Neural progenitor cell (in vitro differentiated cells): ENCODE measurements around the gene ERC2. TPM values are rescaled to one million over a fixed set of nuclear protein-coding genes. Genes with fewer than 3 reads are reported as not detected.

Source experiments
- DNase-seq: peaks from one replicate; pipeline ENCODE4 v3.0.0-alpha.2; 2016; ENCODE audit warnings: low spot score
- H2AFZ ChIP-seq: fragments of 200-600 bp; sonication (generic); replicated peaks from 2 replicates; pipeline ENCODE4 v1.6.1; 2016; ENCODE audit warnings: antibody characterized with exemption
- H3F3A ChIP-seq: fragments of 200-600 bp; sonication (generic); 2 replicates; pipeline ENCODE4 v1.6.1; 2016; ENCODE audit warnings: antibody characterized with exemption, low read depth
- H3K27ac ChIP-seq: fragments of 200-600 bp; sonication (generic); 2 replicates; pipeline ENCODE4 v1.5.1; 2016; ENCODE audit warnings: mild to moderate bottlenecking
- H3K27me3 ChIP-seq: fragments of 200-600 bp; sonication (generic); 2 replicates; pipeline ENCODE4 v1.6.1; 2016; ENCODE audit warnings: mild to moderate bottlenecking, moderate library complexity
- H3K36me3 ChIP-seq: fragments of 200-600 bp; sonication (generic); 2 replicates; pipeline ENCODE4 v1.5.1; 2016
- H3K4me1 ChIP-seq: fragments of 200-600 bp; sonication (generic); 2 replicates; pipeline ENCODE4 v1.6.1; 2016; ENCODE audit warnings: mixed run types
- H3K4me2 ChIP-seq: fragments of 200-600 bp; sonication (generic); 2 replicates; pipeline ENCODE4 v1.6.1; 2016
- H3K4me3 ChIP-seq: fragments of 200-600 bp; sonication (generic); 2 replicates; pipeline ENCODE4 v1.5.1; 2016
- H3K79me2 ChIP-seq: fragments of 200-600 bp; sonication (generic); 2 replicates; pipeline ENCODE4 v1.6.1; 2016; ENCODE audit warnings: low read depth
- H3K9ac ChIP-seq: fragments of 200-600 bp; sonication (generic); 2 replicates; pipeline ENCODE4 v1.6.1; 2016
- H3K9me3 ChIP-seq: fragments of 200-600 bp; sonication (generic); 2 replicates; pipeline ENCODE4 v1.5.1; 2016; ENCODE audit warnings: low read depth
- H4K20me1 ChIP-seq: fragments of 200-600 bp; sonication (generic); 2 replicates; pipeline ENCODE4 v1.6.1; 2016; ENCODE audit warnings: low read depth
- H3K27ac Mint-ChIP-seq: 3 replicates; pipeline ENCODE4 v1.8.0; 2021; ENCODE audit warnings: mixed read lengths
- H3K27me3 Mint-ChIP-seq: 2 replicates; pipeline ENCODE4 v1.8.0; 2022; ENCODE audit warnings: low read depth, mild to moderate bottlenecking, inconsistent platforms, moderate library complexity, mixed read lengths; ENCODE audit not compliant: insufficient read depth
- H3K36me3 Mint-ChIP-seq: 3 replicates; pipeline ENCODE4 v1.8.0; 2021; ENCODE audit warnings: mixed read lengths
- H3K4me1 Mint-ChIP-seq: 3 replicates; pipeline ENCODE4 v1.8.0; 2021; ENCODE audit warnings: mixed read lengths
- H3K4me3 Mint-ChIP-seq: 3 replicates; pipeline ENCODE4 v1.8.0; 2021; ENCODE audit warnings: mild to moderate bottlenecking, moderate library complexity, mixed read lengths
- H3K9me3 Mint-ChIP-seq: 3 replicates; pipeline ENCODE4 v1.8.0; 2020; ENCODE audit warnings: mixed read lengths
- CTCF ChIP-seq: fragments of 200-600 bp; sonication (generic); IDR thresholded peaks from 2 replicates; pipeline ENCODE4 v1.5.1; 2017; ENCODE audit warnings: antibody characterized with exemption, mild to moderate bottlenecking
- EZH2 ChIP-seq: fragments of 200-600 bp; sonication (generic); IDR thresholded peaks from 2 replicates; pipeline ENCODE4 v1.6.1; 2017; ENCODE audit warnings: antibody characterized with exemption, mild to moderate bottlenecking, moderate library complexity
- EZH2phosphoT487 ChIP-seq: fragments of 200-600 bp; sonication (generic); IDR thresholded peaks from 2 replicates; pipeline ENCODE4 v1.6.1; 2017; ENCODE audit warnings: antibody characterized with exemption
- total RNA-seq: library from RNA; depleted of rRNA; stranded (reverse); fragments of >200 nt; gene quantifications from 2 replicates; pipeline ENCODE4 v1.2.3, GENCODE V29; 2015; ENCODE audit warnings: low replicate concordance

The ERC2 gene
- total RNA-seq, 1 donor from 2014 or later = 24.8 TPM

- no peak for DNase-seq
Observed at GRCh38 chr3:55876560-55876959, 591.7 kb downstream of the ERC2 start.

GRCh38 chr3:55875113-55875512 lies 593.2 kb downstream of the ERC2 start:
- Histone ChIP-seq H3K9me3 (no peaks in the 10 kb centered on the region), H3K27me3 (no peaks in the 10 kb centered on the region), H3K4me2 (no peak overlapping the region), H3K27ac (no peak overlapping the region), H3K9ac (no peak overlapping the region), H2AFZ (no peak overlapping the region), H3K79me2 (no peaks in the 10 kb centered on the region), H3K36me3 (no peaks in the 10 kb centered on the region), H3K4me1 (peaks cover 10% of the 10 kb centered on the region), H3K4me3 (no peak overlapping the region), H4K20me1 (no peaks in the 10 kb centered on the region), H3F3A (no peaks in the 10 kb centered on the region)
- H3K36me3 Mint-ChIP-seq = no peaks in the 10 kb centered on the region
- no peaks in the 10 kb centered on the region for H3K27me3 Mint-ChIP-seq
- H3K27ac Mint-ChIP-seq = no peak overlapping the region
- no peak for DNase-seq
- H3K9me3 Mint-ChIP-seq = no peaks in the 10 kb centered on the region
- TF ChIP-seq CTCF (no peak), EZH2 (no peak), EZH2phosphoT487 (no peak)
- H3K4me3 Mint-ChIP-seq = no peak overlapping the region
- peaks cover 29% of the 10 kb centered on the region for H3K4me1 Mint-ChIP-seq

More at GRCh38 chr3:55876560-55876959, 591.7 kb downstream of the ERC2 start:
- H3K36me3 ChIP-seq = no peaks in the 10 kb centered on the region
- no peaks in the 10 kb centered on the region for H3K27me3 ChIP-seq
- Mint-ChIP-seq H3K27ac (peak overlapping the region; percentile 3), H3K36me3 (no peaks in the 10 kb centered on the region), H3K4me3 (no peak overlapping the region), H3K27me3 (no peaks in the 10 kb centered on the region), H3K9me3 (no peaks in the 10 kb centered on the region), H3K4me1 (peaks cover 31% of the 10 kb centered on the region)
- TF ChIP-seq EZH2phosphoT487 = no peak
- no peak overlapping the region for H3K9ac ChIP-seq
- no peaks in the 10 kb centered on the region for H3K9me3 ChIP-seq
- no peak overlapping the region for H3K27ac ChIP-seq
- peaks cover 24% of the 10 kb centered on the region for H3K4me1 ChIP-seq
- no peak overlapping the region for H3K4me3 ChIP-seq
- H3K4me2 ChIP-seq = no peak overlapping the region
- no peak overlapping the region for H2AFZ ChIP-seq
- H3K79me2 ChIP-seq = no peaks in the 10 kb centered on the region
- peaks cover 5% of the 10 kb centered on the region for H3F3A ChIP-seq
- H4K20me1 ChIP-seq = no peaks in the 10 kb centered on the region

GRCh38 chr3:55873523-55874254 lies 594.6 kb downstream of the ERC2 start:
- Histone ChIP-seq H3K36me3 (no peaks in the 10 kb centered on the region), H3K27ac (no peak overlapping the region), H4K20me1 (no peaks in the 10 kb centered on the region), H3K4me3 (no peak overlapping the region), H2AFZ (no peak overlapping the region), H3K4me2 (no peak overlapping the region), H3F3A (no peaks in the 10 kb centered on the region), H3K27me3 (no peaks in the 10 kb centered on the region), H3K9ac (no peak overlapping the region), H3K9me3 (no peaks in the 10 kb centered on the region), H3K79me2 (no peaks in the 10 kb centered on the region), H3K4me1 (no peaks in the 10 kb centered on the region)
- H3K27ac Mint-ChIP-seq = no peak overlapping the region
- H3K27me3 Mint-ChIP-seq = no peaks in the 10 kb centered on the region
- H3K9me3 Mint-ChIP-seq = no peaks in the 10 kb centered on the region
- DNase-seq = no peak
- no peak for TF ChIP-seq EZH2phosphoT487
- TF ChIP-seq CTCF = no peak
- TF ChIP-seq EZH2 = no peak
- peaks cover 24% of the 10 kb centered on the region for H3K4me1 Mint-ChIP-seq
- H3K4me3 Mint-ChIP-seq = no peak overlapping the region
- no peaks in the 10 kb centered on the region for H3K36me3 Mint-ChIP-seq

GRCh38 chr3:55870594-55870993 lies 597.7 kb downstream of the ERC2 start:
- Histone ChIP-seq H3K4me3 (no peak overlapping the region), H3K9me3 (no peaks in the 10 kb centered on the region), H3K9ac (no peak overlapping the region), H3K36me3 (no peaks in the 10 kb centered on the region), H3K4me2 (no peak overlapping the region), H3K79me2 (no peaks in the 10 kb centered on the region), H3K4me1 (no peaks in the 10 kb centered on the region), H4K20me1 (no peaks in the 10 kb centered on the region), H3K27me3 (no peaks in the 10 kb centered on the region), H3K27ac (no peak overlapping the region), H2AFZ (no peak overlapping the region), H3F3A (no peaks in the 10 kb centered on the region)
- no peak for DNase-seq
- TF ChIP-seq CTCF = no peak
- TF ChIP-seq EZH2 = no peak
- no peak for TF ChIP-seq EZH2phosphoT487
- Mint-ChIP-seq H3K36me3 (no peaks in the 10 kb centered on the region), H3K4me1 (peaks cover 19% of the 10 kb centered on the region), H3K27me3 (peaks cover 2% of the 10 kb centered on the region), H3K9me3 (no peaks in the 10 kb centered on the region), H3K27ac (no peak overlapping the region), H3K4me3 (no peak overlapping the region)
